GM19455 (cell line): ENCODE results near the gene UFD1.

ENCODE experiments used
- ATAC-seq: cut with Tn5 transposase; IDR thresholded peaks from one replicate; pipeline ENCODE4 v1.9.1; 2021; ENCODE audit not compliant: unreplicated experiment

Gene UFD1

GRCh38 chr22:19478901-19479354 lies at the start of gene UFD1:
Gene UFD1 (minus strand): TSS chr22:19479193. CDS start chr22:19479085, 108 bp downstream.
- ATAC-seq: peak; percentile 52

- ATAC-seq: no peak
These were observed 48.9 kb upstream of the UFD1 start for GRCh38 chr22:19527861-19528417.

- ATAC-seq: no peak
These were observed 48.3 kb upstream of the UFD1 start for GRCh38 chr22:19527321-19527721.

GRCh38 chr22:19526702-19527111 lies 47.7 kb upstream of the UFD1 start:
- ATAC-seq: no peak

GRCh38 chr22:19526076-19526701 lies 47.2 kb upstream of the UFD1 start:
- no peak for ATAC-seq

- ATAC-seq: no peak
These were observed 46.7 kb upstream of the UFD1 start for GRCh38 chr22:19525666-19526065.

- no peak for ATAC-seq
These were observed 46.2 kb upstream of the UFD1 start for GRCh38 chr22:19525116-19525660.

- ATAC-seq: no peak
These were observed 45.5 kb upstream of the UFD1 start, which contains the start of gene CLDN5 for GRCh38 chr22:19524170-19525115. Gene CLDN5 (minus strand): TSS chr22:19524410. CDS start chr22:19524255, 155 bp downstream.

- ATAC-seq: no peak
These were observed 44.5 kb upstream of the UFD1 start for GRCh38 chr22:19523240-19524169.

- ATAC-seq: no peak
These were observed 43.9 kb upstream of the UFD1 start for GRCh38 chr22:19522881-19523239.

GRCh38 chr22:19522190-19522880 lies 43.3 kb upstream of the UFD1 start:
- ATAC-seq: no peak

- no peak for ATAC-seq
These were observed 41.7 kb upstream of the UFD1 start for GRCh38 chr22:19520566-19521305.

- no peak for ATAC-seq
These were observed 41.0 kb upstream of the UFD1 start for GRCh38 chr22:19520007-19520406.

GRCh38 chr22:19519041-19519926 lies 40.3 kb upstream of the UFD1 start:
- ATAC-seq: no peak

- no peak for ATAC-seq
These were observed 39.6 kb upstream of the UFD1 start for GRCh38 chr22:19518635-19519034.

GRCh38 chr22:19517919-19518611 lies 39.1 kb upstream of the UFD1 start:
- no peak for ATAC-seq

- ATAC-seq: no peak
These were observed 38.1 kb upstream of the UFD1 start for GRCh38 chr22:19517171-19517500.
